Measurements from ENCODE around the gene UBE2H.
"Not testable (repeated sequence)": the region's sequence is repeated elsewhere in the genome, so short reads cannot be mapped to it uniquely, and the experiment has no call there.

Gene UBE2H

GRCh38 chr7:129968592-129969383 lies 16.0 kb upstream of the UBE2H start:
- no peaks in the 10 kb centered on the region for H3K36me3 ChIP-seq

GRCh38 chr7:129960204-129960475 lies 7.4 kb upstream of the UBE2H start:
- H3K9me3 ChIP-seq; H3K36me3 ChIP-seq; DNase-seq; H3K4me3 ChIP-seq (ENCODE audit: low read depth, low read length); H3K4me1 ChIP-seq; H3K27me3 ChIP-seq: not testable (repeated sequence)

More at GRCh38 chr7:129968592-129969383, 16.0 kb upstream of the UBE2H start:
- no peak overlapping the region for H3K4me3 ChIP-seq (ENCODE audit: low read depth, low read length)
- no peaks in the 10 kb centered on the region for H3K27me3 ChIP-seq
- H3K4me1 ChIP-seq: no peaks in the 10 kb centered on the region
- no peak for TF ChIP-seq CTCF (IDR thresholded peaks at IDR 0.05; ENCODE audit: low read depth, low read length)
- H3K9me3 ChIP-seq: no peaks in the 10 kb centered on the region
- DNase-seq: no peak

GRCh38 chr7:129959471-129960203 lies 6.9 kb upstream of the UBE2H start:
- no peak for TF ChIP-seq CTCF (IDR thresholded peaks at IDR 0.05; ENCODE audit: low read depth, low read length)
- no peaks in the 10 kb centered on the region for H3K27me3 ChIP-seq
- H3K4me3 ChIP-seq (ENCODE audit: low read depth, low read length): no peak overlapping the region
- DNase-seq: no peak
- H3K36me3 ChIP-seq: no peaks in the 10 kb centered on the region
- H3K4me1 ChIP-seq: no peaks in the 10 kb centered on the region; the same call in 1 of the 2 replicates
- H3K9me3 ChIP-seq: no peaks in the 10 kb centered on the region

GRCh38 chr7:129958643-129959470 lies 6.1 kb upstream of the UBE2H start:
- H3K4me3 ChIP-seq (ENCODE audit: low read depth, low read length): no peak overlapping the region
- H3K9me3 ChIP-seq: no peaks in the 10 kb centered on the region
- no peak for TF ChIP-seq CTCF (IDR thresholded peaks at IDR 0.05; ENCODE audit: low read depth, low read length)
- H3K4me1 ChIP-seq: no peaks in the 10 kb centered on the region; the same call in 1 of the 2 replicates
- H3K27me3 ChIP-seq: no peaks in the 10 kb centered on the region
- DNase-seq: peak; percentile 72
- no peaks in the 10 kb centered on the region for H3K36me3 ChIP-seq

- Histone ChIP-seq H3K4me3 (ENCODE audit: low read depth, low read length) (no peak overlapping the region), H3K27me3 (no peaks in the 10 kb centered on the region), H3K9me3 (no peaks in the 10 kb centered on the region), H3K36me3 (no peaks in the 10 kb centered on the region), H3K4me1 (no peaks in the 10 kb centered on the region; the same call in 1 of the 2 replicates)
- TF ChIP-seq CTCF (IDR thresholded peaks at IDR 0.05; ENCODE audit: low read depth, low read length): no peak
- no peak for DNase-seq
Observed at GRCh38 chr7:129955993-129956543, 3.3 kb upstream of the UBE2H start.

GRCh38 chr7:129952086-129952652 lies 591 bp downstream of the UBE2H start:
- peak; percentile 27 for DNase-seq
- Histone ChIP-seq H3K4me1 (no peaks in the 10 kb centered on the region), H3K27me3 (no peaks in the 10 kb centered on the region), H3K4me3 (ENCODE audit: low read depth, low read length) (peak overlapping the region; percentile 95), H3K9me3 (no peaks in the 10 kb centered on the region), H3K36me3 (no peaks in the 10 kb centered on the region)
- no peak for TF ChIP-seq CTCF (IDR thresholded peaks at IDR 0.05; ENCODE audit: low read depth, low read length)

Measured in BE2C (cell line).